Epidermal melanocyte (primary cell): Measurements from ENCODE around the gene ELP6.

Experiments used
- DNase-seq: peaks from one replicate; pipeline ENCODE4 v3.0.0; 2011; ENCODE audit warnings: low spot score; ENCODE audit not compliant: insufficient read length

Gene ELP6

DNA sequence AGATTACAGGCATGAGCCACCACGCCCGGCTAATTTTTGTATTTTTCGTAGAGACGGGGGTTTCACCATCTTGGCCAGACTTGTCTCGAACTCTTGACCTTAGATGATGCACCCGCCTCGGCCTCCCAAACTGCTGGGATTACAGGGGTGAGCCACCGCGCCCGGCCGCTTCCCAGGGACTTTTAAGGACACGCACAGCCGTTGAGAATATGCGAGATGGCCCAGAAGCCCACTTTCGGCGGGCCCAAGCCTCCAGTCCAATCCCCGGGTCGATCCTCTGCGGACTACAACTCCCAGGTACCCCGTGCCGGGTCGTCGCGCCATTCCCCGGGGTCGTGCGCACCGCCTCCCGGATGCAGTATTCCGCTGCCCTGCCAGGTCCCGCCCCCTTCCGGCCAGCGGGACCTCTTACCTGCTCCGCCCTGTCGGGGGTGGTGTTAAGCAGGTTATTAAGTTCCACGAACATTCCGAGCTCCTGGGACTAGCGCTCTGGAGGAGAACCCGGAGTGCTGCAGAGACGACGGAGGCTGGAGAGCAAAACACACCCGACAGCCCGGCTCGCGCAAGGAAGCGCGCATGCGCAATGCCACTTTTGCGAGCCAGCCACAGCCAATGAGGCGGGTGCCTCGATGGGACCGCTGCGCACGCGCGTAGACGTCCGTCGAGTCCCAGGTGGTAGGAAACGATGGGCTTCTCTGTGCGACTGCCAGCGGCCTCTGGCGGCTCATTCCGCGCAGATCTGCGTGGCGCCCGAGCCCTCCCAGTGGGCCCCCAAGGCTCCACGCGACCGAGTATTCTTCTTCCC lies at the start of gene ELP6:
ELP6 (minus strand) TSS at position 588 of the 805 bp plus-strand sequence; CDS start at position 466, 122 bp downstream.
- DNase-seq, result peak; percentile 86

DNA sequence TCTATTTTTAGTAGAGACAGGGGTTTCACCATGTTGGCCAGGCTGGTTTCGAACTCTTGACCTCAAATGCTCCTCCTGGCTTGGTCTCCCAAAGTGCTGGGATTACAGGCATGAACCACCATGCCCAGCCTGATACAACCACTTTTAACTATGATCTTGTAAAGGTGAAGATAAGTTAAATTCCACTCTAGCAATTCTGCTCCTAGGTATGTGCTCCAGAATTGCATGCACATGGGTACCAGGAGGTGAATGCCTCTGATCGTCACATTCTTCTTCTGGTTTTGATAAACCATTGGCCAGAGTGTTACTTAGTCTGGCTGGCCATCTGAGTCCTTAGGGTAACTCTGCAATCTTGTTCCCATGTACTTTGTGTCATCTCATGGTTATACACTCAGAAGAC lies 42.8 kb upstream of the ELP6 start:
- DNase-seq, result no peak

GRCh38 chr3:47554335-47554734 lies 40.8 kb upstream of the ELP6 start:
- no peak for DNase-seq

DNA sequence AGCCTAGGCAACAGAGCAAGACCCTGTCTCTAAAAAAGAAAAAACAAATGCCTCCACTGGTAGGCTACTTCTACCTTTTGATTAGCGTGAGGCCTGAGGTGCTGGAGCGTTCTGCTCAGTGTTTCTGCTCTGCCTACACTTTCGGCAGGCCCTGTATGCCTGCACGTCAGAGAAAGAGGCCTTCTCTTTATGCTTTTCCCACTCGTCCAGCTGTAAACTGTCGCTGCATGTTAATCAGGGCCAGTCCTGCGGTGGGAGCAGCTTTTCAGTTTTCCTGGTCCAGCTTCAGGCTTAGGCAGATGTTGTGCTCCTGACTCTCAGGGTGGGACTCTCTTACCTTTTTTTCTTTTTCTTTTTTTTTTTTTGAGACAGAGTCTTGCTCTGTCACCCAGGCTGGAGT lies 39.9 kb upstream of the ELP6 start:
- no peak for DNase-seq

DNA sequence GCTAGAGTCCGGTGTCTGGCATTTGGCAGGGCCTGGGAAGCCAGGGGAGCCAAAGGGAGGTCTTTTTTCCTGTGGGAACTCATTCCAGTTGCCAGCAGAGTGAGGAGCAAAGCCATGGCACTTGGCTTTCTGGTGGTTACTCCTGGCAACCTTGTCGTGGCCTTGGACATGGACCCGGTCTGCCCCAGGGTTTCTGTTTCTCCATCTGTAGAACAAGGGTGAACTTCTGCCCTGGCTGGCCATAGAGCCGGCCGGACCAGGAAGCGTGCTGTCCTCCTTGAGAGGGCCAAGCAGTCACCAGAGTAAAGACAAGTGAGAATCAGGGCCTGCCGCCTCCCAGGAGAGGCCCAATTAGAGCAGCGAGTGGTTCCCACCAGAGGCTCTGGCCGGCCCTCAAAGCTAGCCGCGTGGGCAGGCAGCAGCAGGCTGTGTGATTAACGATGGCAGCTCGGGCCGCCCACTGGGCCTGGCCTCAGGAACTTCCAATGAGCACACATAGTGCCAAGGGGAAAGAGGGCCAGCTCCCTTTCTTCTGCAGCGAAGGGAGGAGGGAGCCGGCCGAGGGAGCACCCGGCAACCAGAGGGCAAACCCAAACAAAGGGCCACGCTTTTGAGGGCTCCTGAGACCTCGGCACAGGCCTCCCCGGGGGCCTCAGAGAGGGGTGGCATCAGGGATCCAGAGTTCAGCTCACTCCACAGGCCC lies 29.1 kb upstream of the ELP6 start:
- no peak for DNase-seq

GRCh38 chr3:47541583-47542108 lies 28.1 kb upstream of the ELP6 start:
- no peak for DNase-seq

DNA sequence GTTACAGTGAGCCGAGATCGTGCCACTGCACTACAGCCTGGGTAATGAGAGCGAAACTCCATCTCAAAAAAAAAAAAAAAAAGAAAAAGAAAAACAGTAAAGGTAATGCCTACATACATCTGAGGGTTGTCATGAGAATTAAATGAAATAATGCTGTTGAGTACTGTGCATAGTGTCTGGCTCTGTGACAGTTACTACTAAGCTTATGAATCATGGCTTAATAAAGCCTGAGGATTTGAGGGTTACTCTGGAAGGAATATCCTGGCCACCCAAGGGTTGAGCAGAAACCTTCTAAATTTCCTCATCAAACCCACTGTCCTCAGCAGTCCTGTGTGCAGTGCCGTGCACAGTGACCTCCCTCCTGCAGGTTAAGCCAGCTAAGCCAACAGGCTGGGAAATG lies 26.8 kb upstream of the ELP6 start:
- no peak for DNase-seq

GRCh38 chr3:47536967-47537366 lies 23.5 kb upstream of the ELP6 start:
- DNase-seq, result no peak

GRCh38 chr3:47536221-47536891 lies 22.8 kb upstream of the ELP6 start:
- no peak for DNase-seq

DNA sequence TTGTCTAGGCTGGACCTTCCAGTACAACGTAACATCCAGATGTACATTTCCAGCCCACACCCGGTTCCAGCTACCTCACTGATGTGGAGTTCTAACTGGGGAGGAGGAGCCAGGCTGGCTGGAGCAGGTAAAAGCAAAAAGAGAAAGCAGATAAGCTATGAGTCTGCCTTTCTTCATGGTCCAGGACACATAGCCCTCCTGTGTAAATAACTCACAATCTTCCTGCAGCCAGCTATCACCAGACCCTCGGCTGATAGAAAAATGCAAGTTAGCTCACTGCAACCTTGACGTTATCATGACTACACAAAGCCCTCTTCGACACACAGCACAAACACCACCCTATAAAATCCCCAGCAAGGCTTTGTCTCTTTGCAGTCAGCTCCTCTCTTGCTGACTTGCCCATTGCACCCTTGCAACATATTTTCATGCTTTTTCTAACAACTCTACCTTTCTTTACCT lies 20.5 kb upstream of the ELP6 start:
- no peak for DNase-seq

GRCh38 chr3:47533481-47533880 lies 20.0 kb upstream of the ELP6 start:
- DNase-seq, result no peak

- no peak for DNase-seq
Observed at GRCh38 chr3:47527952-47528725, 14.6 kb upstream of the ELP6 start.

GRCh38 chr3:47525617-47526016 lies 12.1 kb upstream of the ELP6 start:
- no peak for DNase-seq

DNA sequence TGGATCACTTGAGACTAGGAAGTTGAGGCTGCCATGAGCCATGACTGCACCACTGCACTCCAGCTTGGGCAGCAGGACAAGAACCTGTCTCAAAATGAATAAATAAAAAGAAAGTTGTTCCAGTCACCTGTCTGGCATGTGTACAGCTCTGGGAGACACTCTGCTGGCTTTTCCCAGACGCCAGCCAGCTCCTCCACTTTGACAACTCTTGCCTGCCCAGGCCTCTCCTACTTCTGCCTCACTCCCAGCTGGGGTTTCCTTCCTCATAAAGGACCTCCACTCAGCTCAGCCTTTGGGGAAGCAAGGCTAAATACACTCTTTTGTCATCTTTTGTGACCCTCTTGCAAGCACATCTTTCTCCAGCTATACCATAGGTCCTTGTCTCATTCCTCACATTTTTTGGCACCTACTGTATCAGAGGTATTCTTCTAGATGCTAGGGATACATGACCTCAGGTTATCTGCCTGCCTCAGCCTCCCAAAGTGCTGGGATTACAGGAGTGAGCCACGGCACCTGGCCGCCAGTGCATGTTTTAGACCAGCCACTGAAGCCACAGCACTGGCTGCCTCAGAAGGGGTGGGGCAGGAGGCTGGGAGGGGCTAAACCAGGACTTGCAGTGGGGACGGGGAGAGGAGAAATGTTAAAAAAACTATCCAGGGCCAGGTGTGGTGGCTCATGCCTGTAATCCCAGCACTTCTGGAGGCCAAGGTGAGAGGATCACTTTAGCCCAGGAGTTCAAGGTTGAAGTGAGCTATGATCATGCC lies 10.0 kb upstream of the ELP6 start:
- DNase-seq, result no peak

- DNase-seq, result peak; percentile 73
Observed at GRCh38 chr3:47522082-47522987, 8.8 kb upstream of the ELP6 start.

DNA sequence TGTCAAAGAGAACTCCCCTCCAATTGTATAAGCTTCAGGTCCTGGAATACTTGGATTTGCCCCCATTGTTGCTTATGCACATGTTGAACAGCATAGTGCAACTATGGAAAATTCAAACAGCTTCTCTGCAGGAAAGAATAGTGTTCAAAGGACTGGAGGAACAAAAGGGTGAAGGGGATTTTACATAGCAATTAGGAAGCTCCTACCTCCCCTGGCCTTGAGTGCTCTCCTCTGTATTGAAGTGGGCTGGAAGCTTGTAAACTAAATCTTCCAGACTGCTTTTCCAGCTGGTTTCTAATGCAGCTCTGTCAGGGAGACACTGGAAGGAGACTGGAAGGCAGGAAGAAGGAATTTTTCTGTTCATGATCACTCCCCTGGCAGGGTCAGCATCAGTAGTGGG lies 7.2 kb upstream of the ELP6 start:
- DNase-seq, result no peak

- no peak for DNase-seq
Observed at GRCh38 chr3:47517937-47518336, 4.4 kb upstream of the ELP6 start.

- DNase-seq, result no peak
Observed at GRCh38 chr3:47515864-47516319, 2.4 kb upstream of the ELP6 start.

DNA sequence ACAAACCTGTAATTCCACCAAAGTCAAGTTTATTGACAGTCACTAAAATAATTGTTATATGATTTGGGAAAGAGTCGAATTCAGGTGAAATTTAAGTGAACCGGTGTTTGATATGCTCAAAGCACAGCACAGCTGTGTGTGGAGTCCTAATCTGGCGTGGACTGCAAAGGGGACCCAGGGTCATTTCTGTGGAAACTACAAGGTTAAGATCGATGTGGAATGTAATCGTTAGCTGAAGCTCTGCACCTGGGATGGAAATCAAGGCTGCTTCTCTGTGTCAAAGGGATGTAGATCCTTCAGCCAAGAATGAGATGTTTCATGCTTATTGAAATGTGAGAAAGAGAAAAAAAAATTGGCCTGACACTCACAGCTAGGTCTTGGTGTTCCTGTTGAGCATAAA lies 1.6 kb upstream of the ELP6 start:
- DNase-seq, result no peak
